T-cell (primary cell): ENCODE data around the gene CFAP299. TPM values are rescaled to one million over a fixed set of nuclear protein-coding genes. Genes with fewer than 3 reads are reported as not detected.

Source experiments
- ATAC-seq, 4 experiments: fragments of 200-7000 bp in 3 of 4; fragments of 150-1000 bp in 1 of 4; cut with Tn5 transposase; replicated peaks in 1 of 4; 1 replicate in 3 of 4; 2 replicates in 1 of 4; pipeline ENCODE4 v1.10.0; 2021; ENCODE audit warnings: moderate library complexity in 3 of 4, mild to moderate bottlenecking in 2 of 4, moderate number of reproducible peaks in 1 of 4
- CTCF ChIA-PET, 2 donors: fragments of 300-600 bp; sonication (Branson Sonifier 250); formaldehyde crosslinking; loops; one replicate each; lab custom pipeline; 2022; ENCODE audit warnings: antibody characterized with exemption in 2 of 2; lab: Charles Lee
- POLR2A ChIA-PET, 2 donors: fragments of 300-600 bp; sonication (Branson Sonifier 250); formaldehyde crosslinking; loops; one replicate each; lab custom pipeline; 2022; ENCODE audit warnings: antibody characterized with exemption in 2 of 2; lab: Charles Lee
- DNase-seq, 35 experiments: peaks; one replicate each; pipeline versions ENCODE4 v3.0.0 to v3.0.0-alpha.2; 2013 to 2023
- H3K27ac ChIP-seq: one replicate; pipeline ENCODE4 v1.5.1; 2013; ENCODE audit warnings: low read length
- H3K27me3 ChIP-seq, 2 experiments: replicated peaks in 1 of 2; 1 replicate in 1 of 2; 2 replicates in 1 of 2; pipeline versions ENCODE4 v1.6.1 to v1.7.0; 2013; ENCODE audit warnings: low read length in 1 of 2, mixed read lengths in 1 of 2; ENCODE audit not compliant: control insufficient read depth in 2 of 2, insufficient read depth in 2 of 2; ENCODE audit errors: extremely low read depth in 1 of 2
- H3K36me3 ChIP-seq, 2 donors: 1 replicate in 1 of 2; 2 replicates in 1 of 2; pipeline versions ENCODE4 v1.6.1 to v1.7.0; 2013; ENCODE audit warnings: low read length in 1 of 2; ENCODE audit not compliant: control insufficient read depth in 2 of 2, insufficient read depth in 1 of 2; ENCODE audit errors: extremely low read depth in 1 of 2
- H3K4me1 ChIP-seq, 2 experiments: 1 replicate in 1 of 2; 2 replicates in 1 of 2; pipeline versions ENCODE4 v1.6.1 to v1.7.0; 2013; ENCODE audit warnings: low read length in 2 of 2, mixed read lengths in 1 of 2; ENCODE audit not compliant: insufficient read depth in 2 of 2, control insufficient read depth in 1 of 2; ENCODE audit errors: extremely low read depth in 1 of 2
- H3K4me3 ChIP-seq, 2 donors: 1 replicate in 1 of 2; 2 replicates in 1 of 2; pipeline versions ENCODE4 v1.5.1 to v1.7.0; 2013; ENCODE audit warnings: mild to moderate bottlenecking in 2 of 2, low read length in 1 of 2, moderate library complexity in 1 of 2; ENCODE audit not compliant: control insufficient read depth in 1 of 2; ENCODE audit errors: extremely low read depth in 1 of 2
- H3K9me3 ChIP-seq: 2 replicates; pipeline ENCODE4 v1.7.0; 2013
- H3K27ac Mint-ChIP-seq, 2 donors: one replicate each; pipeline ENCODE4 v1.8.0; 2020 to 2021; ENCODE audit warnings: mild to moderate bottlenecking in 2 of 2, mixed read lengths in 2 of 2
- H3K27me3 Mint-ChIP-seq, 2 donors: one replicate each; pipeline ENCODE4 v1.8.0; 2021 to 2022; ENCODE audit warnings: mixed read lengths in 2 of 2
- H3K36me3 Mint-ChIP-seq: one replicate; pipeline ENCODE4 v1.8.0; 2021; ENCODE audit warnings: mixed read lengths
- H3K4me1 Mint-ChIP-seq, 3 donors: one replicate each; pipeline ENCODE4 v1.8.0; 2020 to 2022; ENCODE audit warnings: mixed read lengths in 3 of 3, mild to moderate bottlenecking in 1 of 3
- H3K4me3 Mint-ChIP-seq, 3 donors: one replicate each; pipeline ENCODE4 v1.8.0; 2020 to 2022; ENCODE audit warnings: mild to moderate bottlenecking in 3 of 3, mixed read lengths in 3 of 3, moderate library complexity in 3 of 3
- H3K9me3 Mint-ChIP-seq, 3 donors: one replicate each; pipeline ENCODE4 v1.8.0; 2020 to 2022; ENCODE audit warnings: mixed read lengths in 3 of 3
- WGBS: methylation state at CpG from one replicate; pipeline ENCODE4 v1.1.5; 2013; ENCODE audit warnings: missing lambda C conversion rate; ENCODE audit not compliant: insufficient coverage; 5-methylcytosine and 5-hydroxymethylcytosine counted together
- total RNA-seq, 35 experiments: library from RNA in 6 of 35; stranded (reverse) in 6 of 35; fragments of 120-200 nt in 1 of 35; gene quantifications; one replicate each; pipeline versions ENCODE4 v1.2.1 to v1.2.4 and lab custom pipeline; 2013 to 2026

CFAP299 gene
- total RNA-seq, 5 donors from 2014 or later (not counting 1 experiment from before 2014, with no cell fraction given): 0.35 TPM; not detected in 4

DNA sequence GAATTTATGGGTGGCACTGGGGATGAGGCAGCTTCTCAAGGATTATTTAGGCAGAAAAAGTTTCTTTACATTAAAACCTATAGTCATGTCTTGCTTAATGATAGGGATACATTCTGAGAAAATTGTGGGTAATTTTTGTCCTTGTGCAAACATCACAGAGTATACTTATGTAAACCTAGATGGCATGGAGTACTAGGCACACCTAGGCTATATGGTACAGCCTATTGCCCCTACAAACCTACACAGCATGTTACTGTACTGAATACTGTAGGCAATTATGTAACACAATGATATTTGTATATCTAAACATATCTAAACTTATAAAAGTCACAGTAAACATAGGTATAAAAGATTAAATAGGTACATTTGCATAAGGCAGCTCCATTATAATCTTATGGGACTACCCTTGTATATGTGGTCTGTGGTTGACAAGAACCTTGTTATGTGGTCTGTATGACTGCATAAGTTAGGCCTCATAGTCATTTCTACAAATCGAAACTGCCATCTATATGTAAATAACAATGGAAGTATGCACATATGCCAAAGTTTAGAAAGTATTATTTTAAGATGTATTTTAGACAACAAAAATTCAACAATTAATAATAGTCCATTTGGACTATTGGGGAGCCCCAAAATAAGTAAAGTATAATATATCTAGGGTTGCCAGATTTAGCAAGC lies 87.3 kb downstream of the CFAP299 start:
- WGBS: no CpG with 5 or more reads among the region's 1 CpG
- H3K4me1 Mint-ChIP-seq: peaks cover 7 to 36% (median 28%) of the 10 kb centered on the region in 3 donors
- no peaks in the 10 kb centered on the region for H3K36me3 ChIP-seq
- H3K9me3 Mint-ChIP-seq: no peaks in the 10 kb centered on the region
- POLR2A ChIA-PET: interaction anchor here in 1 of 2 donors (1.0 kb wide), 1 partner anchor 20 kb away, joined by 5 read pairs; no protein-coding TSS in a partner anchor
- H3K36me3 Mint-ChIP-seq: no peaks in the 10 kb centered on the region
- H3K4me1 ChIP-seq: peaks cover 4 to 7% of the 10 kb centered on the region in 2 experiments
- no peaks in the 10 kb centered on the region for H3K27me3 ChIP-seq
- H3K4me3 Mint-ChIP-seq: no peak overlapping the region
- no peak overlapping the region for H3K4me3 ChIP-seq
- DNase-seq (peak in 2 of 35 experiments; percentile 15 to 55), ATAC-seq (peak; percentile 68 to 97 (median 84))
- peak overlapping the region; percentile 13 for H3K27ac ChIP-seq
- CTCF ChIA-PET: no interaction called here
- peak overlapping the region in 1 of 2 donors; percentile 18 for H3K27ac Mint-ChIP-seq
- no peaks in the 10 kb centered on the region for H3K9me3 ChIP-seq
- no peaks in the 10 kb centered on the region for H3K27me3 Mint-ChIP-seq

DNA sequence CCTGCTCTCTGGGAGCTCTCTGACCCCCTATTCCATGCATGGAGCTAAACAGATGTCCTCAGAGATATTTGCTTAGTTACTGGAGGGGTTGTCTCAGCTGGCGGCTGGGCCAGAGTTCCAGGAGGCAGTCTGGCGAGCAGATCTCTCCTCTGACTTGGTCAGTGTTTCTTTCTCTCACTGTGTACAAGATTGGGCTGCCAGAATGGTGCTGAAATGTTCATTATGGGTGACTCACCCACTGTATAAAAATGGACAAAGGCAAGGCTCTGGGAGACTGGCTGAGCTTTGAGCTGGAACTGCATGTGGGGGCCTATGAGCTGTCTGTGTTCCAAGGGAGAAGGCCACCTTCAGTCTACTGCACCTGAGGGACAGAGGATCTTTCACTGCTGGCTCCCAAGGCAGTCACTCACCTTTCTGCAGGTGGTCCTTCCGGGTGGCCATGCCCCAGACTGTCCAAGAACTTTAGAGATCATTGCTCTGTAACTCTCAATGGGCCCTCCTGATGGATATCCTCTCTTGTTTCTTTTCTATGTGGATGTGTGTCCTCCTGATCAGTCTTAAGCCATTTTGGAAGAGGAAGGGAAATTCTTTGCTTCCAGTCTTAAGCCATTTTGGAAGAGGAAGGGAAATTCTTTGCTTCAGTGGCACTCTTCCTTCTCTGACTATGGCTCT lies 88.2 kb downstream of the CFAP299 start:
- peak overlapping the region in 1 of 2 donors; percentile 6 for H3K4me3 ChIP-seq
- no peaks in the 10 kb centered on the region for H3K27me3 ChIP-seq
- DNase-seq (no peak), ATAC-seq (peak in 1 of 4 experiments; percentile 13)
- H3K36me3 ChIP-seq: no peaks in the 10 kb centered on the region
- Mint-ChIP-seq H3K27me3 (no peaks in the 10 kb centered on the region), H3K9me3 (no peaks in the 10 kb centered on the region), H3K4me1 (peaks cover 7 to 36% (median 28%) of the 10 kb centered on the region in 3 donors), H3K27ac (peak overlapping the region; percentile 7 to 50), H3K36me3 (no peaks in the 10 kb centered on the region), H3K4me3 (no peak overlapping the region)
- CTCF ChIA-PET: no interaction called here
- H3K27ac ChIP-seq: peak overlapping the region; percentile 13
- POLR2A ChIA-PET: no interaction called here
- H3K9me3 ChIP-seq: no peaks in the 10 kb centered on the region
- peaks cover 4 to 7% of the 10 kb centered on the region in 2 experiments for H3K4me1 ChIP-seq
- 100% methylated on average over 2 of the region's 3 CpGs for WGBS

DNA sequence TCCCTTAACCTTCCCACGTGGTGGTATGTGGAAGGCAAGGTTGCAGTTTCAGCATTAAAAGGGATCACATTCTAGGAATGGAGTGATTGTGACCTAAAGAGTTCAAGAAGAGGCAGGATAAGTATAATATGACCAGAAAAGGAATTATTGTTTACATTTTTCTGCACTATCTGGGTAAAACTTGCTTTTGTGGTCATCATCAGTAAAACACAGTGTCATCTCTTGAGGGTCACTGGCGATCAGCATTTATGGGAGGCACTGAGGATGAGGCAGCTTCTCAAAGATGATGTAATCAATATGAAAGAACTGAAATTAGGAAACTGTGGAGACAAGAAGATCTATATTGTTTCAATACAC lies 88.7 kb downstream of the CFAP299 start:
- Mint-ChIP-seq H3K36me3 (no peaks in the 10 kb centered on the region), H3K27ac (no peak overlapping the region), H3K9me3 (no peaks in the 10 kb centered on the region), H3K4me1 (peaks cover 7 to 36% (median 28%) of the 10 kb centered on the region in 3 donors), H3K27me3 (no peaks in the 10 kb centered on the region), H3K4me3 (no peak overlapping the region)
- DNase-seq (no peak), ATAC-seq (no peak)
- Histone ChIP-seq H3K36me3 (no peaks in the 10 kb centered on the region), H3K4me3 (no peak overlapping the region), H3K27ac (no peak overlapping the region), H3K9me3 (no peaks in the 10 kb centered on the region), H3K27me3 (no peaks in the 10 kb centered on the region), H3K4me1 (peaks cover 4 to 7% of the 10 kb centered on the region in 2 experiments)
- WGBS: no CpG with 5 or more reads among the region's 2 CpGs
- ChIA-PET POLR2A (no interaction called here), CTCF (no interaction called here)

DNA sequence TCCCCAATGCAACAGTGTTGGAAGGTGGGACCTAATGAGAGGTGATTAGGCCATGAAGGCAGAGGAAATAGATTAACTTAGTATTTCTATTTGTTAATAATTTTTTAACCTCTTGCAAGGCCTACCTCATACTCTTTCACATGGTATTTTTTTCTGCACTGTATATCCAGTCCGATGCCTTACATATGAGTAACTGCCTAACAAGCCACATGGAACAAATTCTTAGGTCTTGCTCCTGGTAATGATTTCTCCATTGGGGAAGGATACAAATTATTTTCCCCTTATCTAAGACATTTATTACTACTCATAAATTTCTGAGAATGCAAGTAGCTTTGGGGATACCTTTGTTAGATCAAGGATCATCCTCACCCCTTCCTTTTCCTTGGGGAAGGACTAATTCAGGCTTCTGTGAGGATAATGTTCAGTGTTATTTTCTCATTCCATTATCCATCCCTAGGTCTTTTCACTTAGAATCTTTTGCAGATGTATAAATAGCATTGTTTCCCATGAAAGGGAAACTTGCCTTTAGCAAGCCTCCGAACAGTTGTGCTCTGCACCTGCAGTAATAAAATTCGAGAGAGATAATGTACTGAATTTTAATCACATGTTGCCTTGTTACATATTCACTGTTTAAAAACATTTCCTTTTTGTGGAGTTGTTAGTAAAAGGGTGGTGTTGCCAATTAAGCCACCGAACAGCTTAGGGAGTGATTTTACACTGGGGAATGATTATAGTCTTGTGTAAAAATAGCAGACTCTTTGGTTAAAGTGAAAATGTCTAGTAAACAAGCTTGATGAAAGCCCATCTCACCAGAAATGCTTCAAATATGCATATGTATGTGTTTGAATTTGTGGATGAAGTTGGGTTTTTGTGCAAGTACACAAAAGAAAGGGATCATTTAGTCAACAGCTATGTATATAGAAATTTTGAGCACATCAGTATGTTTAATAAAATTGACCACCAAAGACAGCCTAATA lies 89.9 kb downstream of the CFAP299 start:
- DNase-seq: no peak
- Histone ChIP-seq H3K27ac (no peak overlapping the region), H3K4me1 (peaks cover 4 to 7% of the 10 kb centered on the region in 2 experiments), H3K36me3 (no peaks in the 10 kb centered on the region), H3K4me3 (no peak overlapping the region), H3K27me3 (no peaks in the 10 kb centered on the region), H3K9me3 (no peaks in the 10 kb centered on the region)
- Mint-ChIP-seq H3K4me1 (peaks cover 7 to 35% (median 28%) of the 10 kb centered on the region in 3 donors), H3K36me3 (no peaks in the 10 kb centered on the region), H3K4me3 (no peak overlapping the region), H3K27ac (no peak overlapping the region), H3K9me3 (no peaks in the 10 kb centered on the region), H3K27me3 (no peaks in the 10 kb centered on the region)
- ChIA-PET CTCF (no interaction called here), POLR2A (no interaction called here)
- no CpG with 5 or more reads among the region's 4 CpGs for WGBS
- ATAC-seq: no peak

DNA sequence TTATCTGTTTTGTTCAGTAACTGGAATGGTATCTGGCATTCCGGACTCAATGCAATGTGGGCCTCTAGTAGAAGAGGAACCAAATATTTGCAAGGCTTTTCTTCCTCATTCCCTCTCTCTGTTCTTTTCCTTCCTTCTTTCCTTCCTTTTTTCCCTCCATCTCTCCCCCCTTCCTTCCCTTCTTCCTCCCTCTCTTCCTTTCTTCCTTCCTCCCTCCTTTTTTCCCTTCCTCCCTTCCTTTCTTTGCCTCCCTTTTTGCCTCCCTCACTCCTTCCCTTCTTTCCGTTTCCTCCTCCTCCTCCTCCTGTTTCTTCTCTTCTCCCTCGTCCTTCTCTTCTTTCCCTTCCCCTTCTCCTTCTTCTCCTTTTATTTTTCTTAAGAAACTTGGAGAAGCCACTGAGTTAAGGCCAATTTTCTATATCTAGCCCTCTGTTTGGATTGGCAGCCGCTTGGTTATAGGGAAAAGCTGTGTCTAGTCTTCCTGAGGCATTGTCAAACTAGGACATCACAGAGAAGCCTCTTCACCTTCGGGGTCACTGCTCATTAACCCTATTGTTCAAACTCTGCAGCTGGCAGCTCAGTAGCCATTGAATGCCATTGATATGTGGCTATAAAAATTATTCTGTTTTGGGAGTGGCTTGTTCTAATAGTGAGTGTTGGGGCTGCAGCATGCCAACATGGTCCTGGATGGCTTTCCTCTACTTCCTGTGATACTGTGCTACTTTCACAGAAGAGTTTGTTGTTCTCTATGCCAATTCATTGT lies 95.9 kb downstream of the CFAP299 start:
- no peak for DNase-seq
- Histone ChIP-seq H3K4me1 (peaks cover 0 to 2% of the 10 kb centered on the region in 2 experiments), H3K27me3 (no peaks in the 10 kb centered on the region), H3K36me3 (no peaks in the 10 kb centered on the region), H3K27ac (no peak overlapping the region), H3K9me3 (no peaks in the 10 kb centered on the region), H3K4me3 (no peak overlapping the region)
- no peak overlapping the region for H3K27ac Mint-ChIP-seq
- POLR2A ChIA-PET: no interaction called here
- H3K9me3 Mint-ChIP-seq: no peaks in the 10 kb centered on the region
- CTCF ChIA-PET: interaction anchor here in 1 of 2 donors (0.6 kb wide), 1 partner anchor 1961 kb away, joined by 11 read pairs; no protein-coding TSS in a partner anchor
- H3K27me3 Mint-ChIP-seq: no peaks in the 10 kb centered on the region
- H3K4me3 Mint-ChIP-seq: no peak overlapping the region
- peaks cover 9 to 15% (median 15%) of the 10 kb centered on the region in 3 donors for H3K4me1 Mint-ChIP-seq
- no peak for ATAC-seq
- no peaks in the 10 kb centered on the region for H3K36me3 Mint-ChIP-seq
- WGBS: 71% methylated on average over 1 of the region's 5 CpGs
